Fibroblast of lung (primary cell): ENCODE results near the gene MAP3K9. TPM values are rescaled to one million over a fixed set of nuclear protein-coding genes. Genes with fewer than 3 reads are reported as not detected.

Experiments used
- DNase-seq, 2 donors: peaks; one replicate each; pipeline versions ENCODE4 v3.0.0 to v3.0.0-alpha.2; 2010; ENCODE audit warnings: low read depth in 2 of 2
- H2AFZ ChIP-seq: 2 replicates; pipeline ENCODE4 v1.5.1; 2012; ENCODE audit warnings: low read length, control low read depth, inconsistent platforms
- H3K27ac ChIP-seq: 2 replicates; pipeline ENCODE4 v1.5.1; 2011; ENCODE audit warnings: low read length, control low read depth; ENCODE audit not compliant: insufficient read depth
- H3K27me3 ChIP-seq: 2 replicates; pipeline ENCODE4 v1.5.1; 2011; ENCODE audit warnings: mild to moderate bottlenecking, low read length; ENCODE audit not compliant: control insufficient read depth, insufficient read depth
- H3K36me3 ChIP-seq: 2 replicates; pipeline ENCODE4 v1.5.1; 2011; ENCODE audit warnings: low read length; ENCODE audit not compliant: control insufficient read depth, insufficient read depth
- H3K4me1 ChIP-seq: 2 replicates; pipeline ENCODE4 v1.5.1; 2011; ENCODE audit warnings: low read length; ENCODE audit not compliant: control insufficient read depth, insufficient read depth; ENCODE audit errors: extremely low read depth
- H3K4me2 ChIP-seq: 2 replicates; pipeline ENCODE4 v1.5.1; 2011; ENCODE audit warnings: low read length, control low read depth; ENCODE audit not compliant: insufficient read depth; ENCODE audit errors: extremely low read depth
- H3K4me3 ChIP-seq, 4 experiments: fragments of 200-600 bp in 1 of 4; sonication (generic) in 1 of 4; replicated peaks in 1 of 4; 2 replicates each; pipeline ENCODE4 v1.5.1; 2011 to 2016; ENCODE audit warnings: low read length in 4 of 4, low read depth in 3 of 4, mild to moderate bottlenecking in 3 of 4, control low read depth in 2 of 4, inconsistent platforms in 1 of 4, mixed read lengths in 1 of 4; ENCODE audit not compliant: insufficient read depth in 1 of 4; ENCODE audit errors: control extremely low read depth in 1 of 4
- H3K79me2 ChIP-seq: 2 replicates; pipeline ENCODE4 v1.5.1; 2012; ENCODE audit warnings: mild to moderate bottlenecking, low read length, inconsistent platforms; ENCODE audit not compliant: control insufficient read depth, insufficient read depth
- H3K9ac ChIP-seq: 2 replicates; pipeline ENCODE4 v1.5.1; 2011; ENCODE audit warnings: mild to moderate bottlenecking, low read length, control low read depth; ENCODE audit not compliant: insufficient read depth
- H3K9me3 ChIP-seq: 2 replicates; pipeline ENCODE4 v1.5.1; 2012; ENCODE audit warnings: low read depth, low read length; ENCODE audit not compliant: control insufficient read depth, insufficient read depth
- H4K20me1 ChIP-seq: 2 replicates; pipeline ENCODE4 v1.5.1; 2011; ENCODE audit warnings: low read length; ENCODE audit not compliant: control insufficient read depth, insufficient read depth; ENCODE audit errors: extremely low read depth
- EZH2 ChIP-seq: IDR thresholded peaks from 2 replicates; pipeline ENCODE4 v1.5.1; 2012; ENCODE audit warnings: low read length, control low read depth, mild to moderate bottlenecking; ENCODE audit errors: missing control alignments
- polyA plus RNA-seq, 2 donors: library from polyadenylated mRNA; depleted of rRNA in 1 of 2; stranded (reverse) in 1 of 2; unstranded in 1 of 2; fragments of >200 nt; gene quantifications; 2 replicates each; pipeline ENCODE4 v1.2.1, GENCODE V29; 2011 to 2012; ENCODE audit warnings: missing spikeins in 1 of 2
- total RNA-seq: library from RNA; depleted of rRNA; stranded (reverse); fragments of >200 nt; gene quantifications from 2 replicates; pipeline ENCODE4 v1.2.1, GENCODE V29; 2014
- TF ChIP-seq, protein P1 (sequence below), 2 donors: IDR thresholded peaks in 1 of 2; conservative IDR thresholded peaks in 1 of 2; 1 replicate in 1 of 2; 2 replicates in 1 of 2; pipeline ENCODE4 v1.5.1; 2011 to 2012; ENCODE audit warnings: low read length in 2 of 2, control low read depth in 1 of 2, inconsistent platforms in 1 of 2, low read depth in 1 of 2, mild to moderate bottlenecking in 1 of 2

Gene MAP3K9
- total and polyA plus RNA-seq, 2 donors (not counting 1 experiment from before 2014, with no cell fraction given): 0.17 to 0.27 TPM

DNA sequence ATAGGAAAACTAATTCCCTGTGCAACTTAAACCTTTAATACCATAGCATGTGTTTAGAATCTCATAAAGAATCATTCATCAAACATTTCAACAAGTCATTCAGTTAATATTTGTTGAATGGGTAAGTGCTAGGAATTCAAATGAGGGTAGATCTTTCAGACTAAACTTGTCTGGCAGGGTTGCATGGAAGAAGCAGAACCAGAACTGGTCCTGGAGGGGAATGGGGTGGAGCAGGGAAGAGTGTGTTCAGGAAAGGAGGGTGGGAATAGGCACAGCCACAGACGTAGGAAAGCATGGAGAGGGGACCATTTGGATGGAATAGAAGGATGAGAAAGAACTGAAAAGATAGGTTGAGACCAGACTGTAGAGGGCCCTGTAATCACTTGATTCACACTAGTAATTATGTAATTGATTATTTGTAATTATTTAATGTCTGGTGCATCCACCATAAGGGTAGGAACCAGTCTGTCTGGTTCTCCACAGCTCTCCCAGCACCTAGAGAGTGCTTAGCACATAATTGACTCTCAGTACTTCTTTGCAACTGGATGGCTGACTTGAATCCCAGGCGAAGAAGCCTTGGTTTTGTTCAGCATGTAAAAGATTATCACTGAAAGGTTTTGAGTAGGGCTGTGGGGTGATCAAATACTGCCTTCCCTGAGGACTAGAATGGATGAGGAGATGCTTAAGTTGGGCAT lies 3.0 kb upstream of the MAP3K9 start:
- DNase-seq: no peak
- H3K27ac ChIP-seq: no peak overlapping the region
- no peak overlapping the region for H3K4me3 ChIP-seq
- no peak overlapping the region for H3K4me2 ChIP-seq
- no peaks in the 10 kb centered on the region for H3K4me1 ChIP-seq
- H3K79me2 ChIP-seq: no peaks in the 10 kb centered on the region
- no peaks in the 10 kb centered on the region for H3K36me3 ChIP-seq
- H2AFZ ChIP-seq: no peak overlapping the region
- H4K20me1 ChIP-seq: no peaks in the 10 kb centered on the region
- TF ChIP-seq EZH2: no peak
- TF ChIP-seq, protein P1, sequence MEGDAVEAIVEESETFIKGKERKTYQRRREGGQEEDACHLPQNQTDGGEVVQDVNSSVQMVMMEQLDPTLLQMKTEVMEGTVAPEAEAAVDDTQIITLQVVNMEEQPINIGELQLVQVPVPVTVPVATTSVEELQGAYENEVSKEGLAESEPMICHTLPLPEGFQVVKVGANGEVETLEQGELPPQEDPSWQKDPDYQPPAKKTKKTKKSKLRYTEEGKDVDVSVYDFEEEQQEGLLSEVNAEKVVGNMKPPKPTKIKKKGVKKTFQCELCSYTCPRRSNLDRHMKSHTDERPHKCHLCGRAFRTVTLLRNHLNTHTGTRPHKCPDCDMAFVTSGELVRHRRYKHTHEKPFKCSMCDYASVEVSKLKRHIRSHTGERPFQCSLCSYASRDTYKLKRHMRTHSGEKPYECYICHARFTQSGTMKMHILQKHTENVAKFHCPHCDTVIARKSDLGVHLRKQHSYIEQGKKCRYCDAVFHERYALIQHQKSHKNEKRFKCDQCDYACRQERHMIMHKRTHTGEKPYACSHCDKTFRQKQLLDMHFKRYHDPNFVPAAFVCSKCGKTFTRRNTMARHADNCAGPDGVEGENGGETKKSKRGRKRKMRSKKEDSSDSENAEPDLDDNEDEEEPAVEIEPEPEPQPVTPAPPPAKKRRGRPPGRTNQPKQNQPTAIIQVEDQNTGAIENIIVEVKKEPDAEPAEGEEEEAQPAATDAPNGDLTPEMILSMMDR (conservative IDR thresholded peaks at IDR 0.05 in 1 of 2, IDR thresholded peaks at IDR 0.05 in 1 of 2; ENCODE audit: low read depth in 1 of 2, low read length in 2 of 2): no peak
- H3K9ac ChIP-seq: no peak overlapping the region
- H3K9me3 ChIP-seq: no peaks in the 10 kb centered on the region
- peaks cover 10% of the 10 kb centered on the region for H3K27me3 ChIP-seq

DNA sequence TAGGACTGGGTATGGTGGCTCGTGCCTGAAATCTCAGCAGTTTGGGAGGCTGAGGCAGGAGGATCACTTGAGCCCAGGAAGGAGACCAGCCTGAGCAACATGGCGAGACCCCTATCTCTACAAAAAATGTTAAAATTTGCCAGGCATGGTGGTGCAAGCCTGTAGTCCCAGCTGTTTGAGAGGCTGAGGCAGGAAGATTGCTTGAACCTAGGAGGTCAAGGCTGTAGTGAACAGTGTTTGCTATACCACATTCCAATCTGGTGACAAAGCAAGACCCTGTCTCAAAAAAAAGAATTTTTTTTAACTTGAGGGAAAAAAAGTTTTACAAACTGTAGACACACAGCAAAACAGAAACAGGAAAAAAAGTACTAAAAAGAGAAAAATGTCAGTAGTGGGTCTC lies 2.3 kb upstream of the MAP3K9 start:
- Histone ChIP-seq H3K9ac (no peak overlapping the region), H3K27ac (no peak overlapping the region), H3K79me2 (no peaks in the 10 kb centered on the region), H2AFZ (no peak overlapping the region), H3K27me3 (peaks cover 14% of the 10 kb centered on the region), H3K9me3 (no peaks in the 10 kb centered on the region), H3K4me1 (no peaks in the 10 kb centered on the region), H3K36me3 (no peaks in the 10 kb centered on the region), H3K4me3 (no peak overlapping the region), H4K20me1 (no peaks in the 10 kb centered on the region), H3K4me2 (no peak overlapping the region)
- DNase-seq: no peak
- TF ChIP-seq, protein P1 (conservative IDR thresholded peaks at IDR 0.05 in 1 of 2, IDR thresholded peaks at IDR 0.05 in 1 of 2; ENCODE audit: low read depth in 1 of 2, low read length in 2 of 2): no peak
- TF ChIP-seq EZH2: no peak

DNA sequence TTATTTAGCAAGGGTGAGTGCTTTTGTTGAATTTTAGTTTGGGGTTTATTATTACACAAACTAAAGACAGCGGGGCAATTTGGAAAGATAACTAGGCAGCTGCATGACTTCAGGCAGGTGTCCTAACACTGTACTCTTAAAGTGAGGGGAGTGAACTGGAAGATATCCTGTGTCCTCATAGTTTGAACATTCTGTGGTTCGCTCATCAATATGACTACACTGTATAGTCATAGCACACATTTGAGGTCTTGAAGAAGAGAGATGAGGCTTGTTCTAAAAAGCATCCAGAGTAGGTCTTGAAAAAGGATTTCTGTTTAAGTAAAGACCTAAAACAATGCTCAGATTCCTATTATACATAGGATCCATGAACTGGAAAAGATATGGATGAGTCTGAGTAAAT lies 1.7 kb upstream of the MAP3K9 start:
- Histone ChIP-seq H3K36me3 (no peaks in the 10 kb centered on the region), H3K27me3 (peaks cover 14% of the 10 kb centered on the region), H3K27ac (no peak overlapping the region), H3K79me2 (no peaks in the 10 kb centered on the region), H3K9me3 (no peaks in the 10 kb centered on the region), H3K9ac (no peak overlapping the region), H3K4me1 (no peaks in the 10 kb centered on the region), H4K20me1 (no peaks in the 10 kb centered on the region), H3K4me2 (no peak overlapping the region), H3K4me3 (no peak overlapping the region), H2AFZ (no peak overlapping the region)
- no peak for DNase-seq
- TF ChIP-seq, protein P1 (conservative IDR thresholded peaks at IDR 0.05 in 1 of 2, IDR thresholded peaks at IDR 0.05 in 1 of 2; ENCODE audit: low read depth in 1 of 2, low read length in 2 of 2): no peak
- TF ChIP-seq EZH2: no peak
